Panc1 (cell line): ENCODE data around the gene COLEC11. TPM values are rescaled to one million over a fixed set of nuclear protein-coding genes. Genes with fewer than 3 reads are reported as not detected.

Source experiments
- ATAC-seq: fragments of 200-7000 bp; cut with Tn5 transposase; 2 replicates; pipeline ENCODE4 v1.9.1; 2020; ENCODE audit warnings: mild to moderate bottlenecking, moderate library complexity
- Bru-seq: library from RNA; stranded (reverse); fragments of 400-500 nt; gene quantifications from one replicate; lab custom pipeline; 2021; lab: Mats Ljungman, UMichigan
- BruChase-seq, 2 experiments: library from RNA; stranded (reverse); fragments of 400-500 nt; gene quantifications; one replicate each; lab custom pipeline; 2021; lab: Mats Ljungman, UMichigan
- BruUV-seq: library from RNA; stranded (reverse); fragments of 400-500 nt; replicated peaks from 2 replicates; lab custom pipeline; 2021; lab: Mats Ljungman, UMichigan
- CTCF ChIA-PET: fragments of 300-600 bp; sonication (Branson Sonifier 250); formaldehyde crosslinking; loops from one replicate; lab custom pipeline; 2022; ENCODE audit warnings: antibody characterized with exemption; lab: Charles Lee
- POLR2A ChIA-PET: fragments of 300-600 bp; sonication (Branson Sonifier 250); formaldehyde crosslinking; loops from one replicate; lab custom pipeline; 2022; ENCODE audit warnings: antibody characterized with exemption; lab: Charles Lee
- DNase-seq: peaks from one replicate; pipeline ENCODE4 v3.0.0-alpha.2; 2010; ENCODE audit warnings: low read depth, low spot score
- H3K27ac ChIP-seq: 2 replicates; pipeline ENCODE4 v1.5.1; 2011; ENCODE audit warnings: mild to moderate bottlenecking, low read length, inconsistent platforms
- H3K27me3 ChIP-seq: fragments of 200-500 bp; sonication (Bioruptor generic); 2 replicates; pipeline ENCODE4 v1.6.0; 2014; ENCODE audit warnings: low read length, inconsistent platforms; ENCODE audit not compliant: control insufficient read depth, insufficient read depth
- H3K36me3 ChIP-seq: fragments of 200-500 bp; sonication (Bioruptor generic); 2 replicates; pipeline ENCODE4 v1.5.1; 2014; ENCODE audit warnings: inconsistent platforms, mild to moderate bottlenecking, low read length, moderate library complexity; ENCODE audit not compliant: control insufficient read depth, insufficient read depth
- H3K4me1 ChIP-seq: 2 replicates; pipeline ENCODE4 v1.5.1; 2011; ENCODE audit warnings: inconsistent platforms, mild to moderate bottlenecking, low read length, moderate library complexity; ENCODE audit not compliant: control insufficient read depth, insufficient read depth
- H3K4me3 ChIP-seq, 2 experiments: 2 replicates each; pipeline ENCODE4 v1.5.1; 2011 to 2012; ENCODE audit warnings: low read depth in 2 of 2, low read length in 2 of 2, mild to moderate bottlenecking in 2 of 2, inconsistent platforms in 1 of 2, moderate library complexity in 1 of 2
- H3K9me3 ChIP-seq: fragments of 200-500 bp; sonication (Bioruptor generic); 2 replicates; pipeline ENCODE4 v1.5.1; 2014; ENCODE audit warnings: low read depth, mild to moderate bottlenecking, inconsistent platforms, low read length, moderate library complexity; ENCODE audit not compliant: control insufficient read depth, insufficient read depth
- POLR2AphosphoS5 ChIP-seq: IDR thresholded peaks from 2 replicates; pipeline ENCODE4 v1.6.1; 2012; ENCODE audit warnings: mild to moderate bottlenecking, low read depth, low read length, moderate library complexity
- SIN3A ChIP-seq: IDR thresholded peaks from 2 replicates; pipeline ENCODE4 v1.6.1; 2012; ENCODE audit warnings: low read depth, mild to moderate bottlenecking, low read length, moderate library complexity, borderline replicate concordance; ENCODE audit not compliant: insufficient read depth
- TCF7L2 ChIP-seq: IDR thresholded peaks from 2 replicates; pipeline ENCODE4 v1.6.1; 2011; ENCODE audit warnings: mild to moderate bottlenecking, low read depth, low read length, inconsistent platforms
- in situ Hi-C: cut with HindIII; loops from 2 replicates; pipeline ENCODE4 v1.10.0; 2016; ENCODE audit warnings: low sequenced_read_pairs, low pct_unique_long_range_greater_than_20kb
- intact Hi-C: fragments of 100-400 bp; cut with micrococcal nuclease; formaldehyde crosslinking; loops from one replicate; pipeline ENCODE4 v1.10.0; 2022; ENCODE audit not compliant: unreplicated experiment
- long read RNA-seq: library from polyadenylated mRNA; unstranded; transcript quantifications from one replicate; pipeline ENCODE4 v2.0.0, GENCODE V29; 2021; ENCODE audit not compliant: unreplicated experiment
- polyA plus RNA-seq: library from polyadenylated mRNA; unstranded; fragments of >200 nt; gene quantifications from one replicate; pipeline ENCODE4 v1.2.1, GENCODE V29; 2012; ENCODE audit warnings: missing spikeins; ENCODE audit not compliant: insufficient read length
- total RNA-seq: library from RNA; stranded (reverse); gene quantifications from one replicate; pipeline ENCODE4 v1.2.1, GENCODE V29; 2021; ENCODE audit not compliant: unreplicated experiment
- TF ChIP-seq, protein P1 (sequence below): fragments of 450-650 bp; IDR thresholded peaks from 2 replicates; pipeline ENCODE4 v1.5.1; 2017; ENCODE audit warnings: mild to moderate bottlenecking
- TF ChIP-seq, protein P2 (sequence below), 2 experiments: IDR thresholded peaks; 2 replicates each; pipeline ENCODE4 v1.6.1; 2011 to 2012; ENCODE audit warnings: low read depth in 2 of 2, control low read depth in 1 of 2, low read length in 1 of 2, mild to moderate bottlenecking in 1 of 2, moderate library complexity in 1 of 2; ENCODE audit not compliant: insufficient read depth in 1 of 2

The COLEC11 gene
- total RNA-seq (0.31 TPM), Bru-seq, nascent RNA (percentile 24 among the genes with signal in this experiment), BruChase-seq, experiment 1, labeled RNA remaining after a 2-hour chase (percentile 39 among the genes with signal in this experiment), BruChase-seq, experiment 2, labeled RNA remaining after a 6-hour chase (percentile 34 among the genes with signal in this experiment)
- 0.28 TPM for polyA plus RNA-seq
- long read RNA-seq, partial matches to known transcripts = 0 of 1 reads
- long read RNA-seq, other reads (novel, unspliced or antisense) = 1 of 1 reads

DNA sequence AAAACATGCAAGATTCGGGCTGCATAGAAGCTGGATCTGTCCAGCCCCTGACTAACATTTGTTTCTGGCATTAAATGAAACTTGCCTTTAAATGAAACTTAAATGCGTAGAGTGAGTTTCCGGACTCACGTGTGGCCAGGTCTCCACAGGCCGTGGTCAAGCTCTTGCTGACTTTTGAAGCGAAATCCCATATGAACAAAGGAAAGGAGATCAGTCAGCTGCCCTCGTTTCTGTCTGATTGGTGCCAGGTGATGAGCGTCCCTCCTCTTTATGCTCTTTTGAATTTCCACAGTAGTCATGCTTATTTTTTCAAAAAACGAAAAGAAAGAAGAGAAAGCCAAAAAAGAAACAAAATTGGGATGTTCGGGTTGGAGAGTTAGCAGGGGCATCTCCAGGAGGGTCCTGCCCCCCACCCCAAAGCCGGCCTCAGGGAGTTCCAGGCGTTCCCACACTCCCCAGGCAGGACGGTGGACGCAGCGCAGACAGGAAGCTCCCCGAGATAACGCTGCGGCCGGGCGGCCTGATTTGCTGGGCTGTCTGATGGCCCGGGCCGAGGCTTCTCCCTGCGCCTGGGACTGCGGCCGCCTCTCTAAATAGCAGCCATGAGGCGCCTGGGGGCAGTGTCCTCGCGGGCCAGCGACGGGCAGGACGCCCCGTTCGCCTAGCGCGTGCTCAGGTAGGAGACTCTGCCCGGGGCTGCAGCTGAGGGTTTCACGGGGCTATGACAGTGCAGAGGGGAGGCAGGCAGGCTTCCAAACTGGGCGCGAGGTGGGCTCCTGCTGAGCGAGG is at the start of gene COLEC11:
COLEC11 (plus strand) TSS at position 620 of the 789 bp plus-strand sequence. CDS start 9,229 bp downstream, outside the sequence.
- DNase-seq = no peak
- peak; percentile 82 for ATAC-seq
- Histone ChIP-seq H3K27ac (no peak within 1 kb of the TSS), H3K36me3 (no peaks in the 10 kb centered on the region), H3K27me3 (no peaks in the 10 kb centered on the region), H3K4me3 (peak within 1 kb of the TSS in 1 of 2 experiments; percentile 6; a peak in 1 of 4 replicates), H3K4me1 (no peaks in the 10 kb centered on the region; the same call in 1 of the 2 replicates), H3K9me3 (no peaks in the 10 kb centered on the region)
- TF ChIP-seq, protein P1, sequence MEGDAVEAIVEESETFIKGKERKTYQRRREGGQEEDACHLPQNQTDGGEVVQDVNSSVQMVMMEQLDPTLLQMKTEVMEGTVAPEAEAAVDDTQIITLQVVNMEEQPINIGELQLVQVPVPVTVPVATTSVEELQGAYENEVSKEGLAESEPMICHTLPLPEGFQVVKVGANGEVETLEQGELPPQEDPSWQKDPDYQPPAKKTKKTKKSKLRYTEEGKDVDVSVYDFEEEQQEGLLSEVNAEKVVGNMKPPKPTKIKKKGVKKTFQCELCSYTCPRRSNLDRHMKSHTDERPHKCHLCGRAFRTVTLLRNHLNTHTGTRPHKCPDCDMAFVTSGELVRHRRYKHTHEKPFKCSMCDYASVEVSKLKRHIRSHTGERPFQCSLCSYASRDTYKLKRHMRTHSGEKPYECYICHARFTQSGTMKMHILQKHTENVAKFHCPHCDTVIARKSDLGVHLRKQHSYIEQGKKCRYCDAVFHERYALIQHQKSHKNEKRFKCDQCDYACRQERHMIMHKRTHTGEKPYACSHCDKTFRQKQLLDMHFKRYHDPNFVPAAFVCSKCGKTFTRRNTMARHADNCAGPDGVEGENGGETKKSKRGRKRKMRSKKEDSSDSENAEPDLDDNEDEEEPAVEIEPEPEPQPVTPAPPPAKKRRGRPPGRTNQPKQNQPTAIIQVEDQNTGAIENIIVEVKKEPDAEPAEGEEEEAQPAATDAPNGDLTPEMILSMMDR = no peak
- TF ChIP-seq SIN3A (no peak), POLR2AphosphoS5 (no peak), TCF7L2 (no peak)
- intact Hi-C loops (no loop called here), in situ Hi-C loops (no loop called here)
- POLR2A ChIA-PET = no interaction called here
- BruUV-seq = no TSS peak
- CTCF ChIA-PET = no interaction called here

DNA sequence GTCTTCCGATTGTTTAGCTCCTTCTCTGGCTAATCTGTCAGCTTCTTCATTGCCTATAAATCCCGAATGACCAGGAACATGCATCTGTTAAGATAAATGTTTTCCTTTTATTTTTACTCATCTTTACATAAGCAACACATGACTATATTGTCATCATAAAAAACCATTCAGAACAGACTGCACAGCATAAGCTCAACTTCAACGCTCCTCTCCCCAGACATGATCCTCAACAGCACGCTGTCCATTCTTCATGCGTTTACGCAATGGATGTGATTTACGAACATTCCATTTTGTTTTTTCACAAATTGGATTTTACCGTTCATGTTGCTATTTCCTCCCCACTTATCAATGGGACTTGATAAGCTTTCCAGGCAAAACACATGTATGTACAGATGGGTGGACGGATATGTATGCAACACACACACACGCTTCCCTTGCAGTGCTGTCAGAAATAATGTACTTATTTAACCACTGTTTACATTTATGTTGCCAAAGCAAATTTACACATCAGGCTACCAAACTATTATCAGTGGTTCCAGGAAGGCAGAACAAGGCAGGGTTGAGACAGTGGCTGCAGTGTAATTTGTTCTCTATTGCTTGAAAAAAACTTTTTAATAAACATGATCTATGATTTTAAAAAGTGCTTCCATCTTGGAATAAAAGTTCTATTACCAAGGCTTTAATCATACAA is 49.0 kb upstream of the COLEC11 start:
- TF ChIP-seq, protein P2, sequence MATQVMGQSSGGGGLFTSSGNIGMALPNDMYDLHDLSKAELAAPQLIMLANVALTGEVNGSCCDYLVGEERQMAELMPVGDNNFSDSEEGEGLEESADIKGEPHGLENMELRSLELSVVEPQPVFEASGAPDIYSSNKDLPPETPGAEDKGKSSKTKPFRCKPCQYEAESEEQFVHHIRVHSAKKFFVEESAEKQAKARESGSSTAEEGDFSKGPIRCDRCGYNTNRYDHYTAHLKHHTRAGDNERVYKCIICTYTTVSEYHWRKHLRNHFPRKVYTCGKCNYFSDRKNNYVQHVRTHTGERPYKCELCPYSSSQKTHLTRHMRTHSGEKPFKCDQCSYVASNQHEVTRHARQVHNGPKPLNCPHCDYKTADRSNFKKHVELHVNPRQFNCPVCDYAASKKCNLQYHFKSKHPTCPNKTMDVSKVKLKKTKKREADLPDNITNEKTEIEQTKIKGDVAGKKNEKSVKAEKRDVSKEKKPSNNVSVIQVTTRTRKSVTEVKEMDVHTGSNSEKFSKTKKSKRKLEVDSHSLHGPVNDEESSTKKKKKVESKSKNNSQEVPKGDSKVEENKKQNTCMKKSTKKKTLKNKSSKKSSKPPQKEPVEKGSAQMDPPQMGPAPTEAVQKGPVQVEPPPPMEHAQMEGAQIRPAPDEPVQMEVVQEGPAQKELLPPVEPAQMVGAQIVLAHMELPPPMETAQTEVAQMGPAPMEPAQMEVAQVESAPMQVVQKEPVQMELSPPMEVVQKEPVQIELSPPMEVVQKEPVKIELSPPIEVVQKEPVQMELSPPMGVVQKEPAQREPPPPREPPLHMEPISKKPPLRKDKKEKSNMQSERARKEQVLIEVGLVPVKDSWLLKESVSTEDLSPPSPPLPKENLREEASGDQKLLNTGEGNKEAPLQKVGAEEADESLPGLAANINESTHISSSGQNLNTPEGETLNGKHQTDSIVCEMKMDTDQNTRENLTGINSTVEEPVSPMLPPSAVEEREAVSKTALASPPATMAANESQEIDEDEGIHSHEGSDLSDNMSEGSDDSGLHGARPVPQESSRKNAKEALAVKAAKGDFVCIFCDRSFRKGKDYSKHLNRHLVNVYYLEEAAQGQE (IDR thresholded peaks at IDR 0.05; ENCODE audit: insufficient read depth in 1 of 2, low read depth in 2 of 2, low read length in 1 of 2) = no peak
- TF ChIP-seq, protein P1 = no peak
- TF ChIP-seq SIN3A (no peak), POLR2AphosphoS5 (no peak), TCF7L2 (no peak)
- no peaks in the 10 kb centered on the region for H3K9me3 ChIP-seq
- H3K27ac ChIP-seq = no peak overlapping the region
- ATAC-seq = no peak
- H3K36me3 ChIP-seq = peaks cover 27% of the 10 kb centered on the region
- ChIA-PET POLR2A (no interaction called here), CTCF (no interaction called here)
- no peak overlapping the region for H3K4me3 ChIP-seq
- no peak for DNase-seq
- no peaks in the 10 kb centered on the region for H3K27me3 ChIP-seq
- H3K4me1 ChIP-seq = no peaks in the 10 kb centered on the region
- in situ Hi-C loops (no loop called here), intact Hi-C loops (no loop called here)
- BruUV-seq = no TSS peak
